Heart right ventricle (tissue), 16 donors: ENCODE results near the gene FHL3. TPM values are rescaled to one million over a fixed set of nuclear protein-coding genes. Genes with fewer than 3 reads are reported as not detected.

Experiments used
- ATAC-seq, 8 donors: fragments of 200-7000 bp; cut with Tn5 transposase; one replicate each; pipeline ENCODE4 v1.9.1; 2020; ENCODE audit warnings: mild to moderate bottlenecking in 8 of 8, moderate library complexity in 8 of 8, moderate number of reproducible peaks in 1 of 8
- DNase-seq, 2 donors: peaks; one replicate each; pipeline ENCODE4 v3.0.0-alpha.2; 2020
- H3K27ac ChIP-seq, 10 donors: fragments of 200-600 bp; sonication (generic) in 2 of 10; one replicate each; pipeline versions ENCODE4 v1.5.0 to v1.8.0; 2020 to 2022; ENCODE audit warnings: mild to moderate bottlenecking in 3 of 10
- H3K27me3 ChIP-seq, 7 donors: fragments of 200-600 bp; one replicate each; pipeline ENCODE4 v1.8.0; 2021 to 2022; ENCODE audit warnings: mild to moderate bottlenecking in 2 of 7
- H3K36me3 ChIP-seq, 9 donors: fragments of 200-600 bp; sonication (generic) in 1 of 9; one replicate each; pipeline versions ENCODE4 v1.5.0 to v1.8.0; 2020 to 2022; ENCODE audit warnings: mild to moderate bottlenecking in 2 of 9
- H3K4me1 ChIP-seq, 9 donors: fragments of 200-600 bp; sonication (generic) in 1 of 9; one replicate each; pipeline versions ENCODE4 v1.5.0 to v1.8.0; 2020 to 2022; ENCODE audit warnings: mild to moderate bottlenecking in 4 of 9
- H3K4me3 ChIP-seq, 10 donors: fragments of 200-600 bp; sonication (generic) in 2 of 10; one replicate each; pipeline versions ENCODE4 v1.5.0 to v1.8.0; 2020 to 2022; ENCODE audit warnings: mild to moderate bottlenecking in 7 of 10, moderate library complexity in 2 of 10
- H3K9me3 ChIP-seq, 11 donors: fragments of 200-600 bp in 10 of 11; sonication (generic) in 2 of 11; one replicate each; pipeline versions ENCODE4 v1.5.0 to v1.8.0; 2013 to 2022; ENCODE audit warnings: mild to moderate bottlenecking in 2 of 11, control low read depth in 1 of 11, moderate library complexity in 1 of 11
- CTCF ChIP-seq, 9 donors: fragments of 200-600 bp; sonication (generic) in 2 of 9; IDR thresholded peaks; one replicate each; pipeline versions ENCODE4 v1.5.0 to v1.8.0; 2021 to 2022; ENCODE audit warnings: antibody characterized with exemption in 9 of 9, mild to moderate bottlenecking in 5 of 9, moderate library complexity in 1 of 9
- WGBS, 2 donors: extraction: QIAGEN DNeasy Blood & Tissue Kit; methylation state at CpG; one replicate each; pipeline ENCODE4 v1.1.7; 2013; ENCODE audit warnings: inconsistent platforms in 1 of 2; 5-methylcytosine and 5-hydroxymethylcytosine counted together
- intact Hi-C, 10 donors: fragments of 100-400 bp; cut with DNase I; formaldehyde crosslinking; loops; one replicate each; pipeline versions ENCODE4 v1.11.1 to v1.14.2; 2022
- polyA plus RNA-seq, 2 donors: library from polyadenylated mRNA; stranded (reverse); fragments of 200-250 nt; gene quantifications; one replicate each; pipeline ENCODE4 v1.2.3, GENCODE V29; 2013
- total RNA-seq, 10 donors: library from RNA; stranded (reverse); fragmentation: NEBNext Ultra II Directional in 3 of 10; extraction: Animal tissue kit (Norgen Biotek cat#: 25700) in 3 of 10; gene quantifications; one replicate each; pipeline versions ENCODE4 v1.2.1 to v1.2.4, GENCODE V29; 2021 to 2023
- donor health status: Arrhythmogenic right ventricular cardiomyopathy.
- donor health status: ischemic (EF 13 %, LVEDD 7.1; RV severe dilation, severe dysfunction).
- donor health status: healthy with polysubstance abuse.
- donor health status: DM: no; HTN: yes; CAD: no.
- donor health status: DM: no; HTN: no; CAD: no.
- donor health status: ischemic (EF 25% LVEDD 6.9; RV normal size, moderate dysfunction).
- donor health status: ischemic (EF 25% LVEDD 5.7; RV mildly dilated, moderate dysfunction).
- donor health status: healthy.
- donor health status: DM: yes; HTN: yes; CAD: no.
- donor health status: Ischemic cardiomyopathy.
- donor health status: ischemic (EF 35%, LVEDD 5.7; RV mildly dilated, moderate dysfunction).
- donor health status: nonischemic (EF 11% LVEDD 7.7; RV severe dilation, severe dysfunction).
- donor health status: DM: yes; HTN: yes; CAD: no.
- donor health status: PGD.
- donor health status: ischemic (EF 29% LVEDD 5.4; RV normal size, mild dysfunction).
- donor health status: nonischemic (EF 23%, LVEDD 6.1; RV moderate dilation, normal function).

FHL3 gene
- total and polyA plus RNA-seq, 12 donors = 5.8 to 23.8 (median 9.1) TPM

- no peak for TF ChIP-seq CTCF (IDR thresholded peaks at IDR 0.05)
- Histone ChIP-seq H3K27ac (no peak overlapping the region), H3K4me3 (no peak overlapping the region), H3K4me1 (peaks cover 0 to 12% (median 6%) of the 10 kb centered on the region in 9 donors), H3K27me3 (no peaks in the 10 kb centered on the region), H3K36me3 (peaks cover 0 to 16% (median 4%) of the 10 kb centered on the region in 9 donors), H3K9me3 (no peaks in the 10 kb centered on the region)
- intact Hi-C loops = no loop called here
- ATAC-seq (no peak), DNase-seq (no peak)
- WGBS, 2 donors = 75 to 78% methylated on average over 4 of the region's 4 CpGs
Observed at GRCh38 chr1:37951783-37952624, 53.3 kb downstream of the FHL3 start.

- H3K36me3 ChIP-seq = peaks cover 0 to 8% (median 2%) of the 10 kb centered on the region in 9 donors
- no peak overlapping the region for H3K27ac ChIP-seq
- TF ChIP-seq CTCF (IDR thresholded peaks at IDR 0.05) = no peak
- no peak overlapping the region for H3K4me3 ChIP-seq
- ATAC-seq (no peak), DNase-seq (no peak)
- H3K9me3 ChIP-seq = no peaks in the 10 kb centered on the region
- H3K4me1 ChIP-seq = peaks cover 0 to 17% (median 7%) of the 10 kb centered on the region in 9 donors
- intact Hi-C loops = no loop called here
- no peaks in the 10 kb centered on the region for H3K27me3 ChIP-seq
- 82 to 85% methylated on average over 11 of the region's 11 CpGs for WGBS, 2 donors
Observed at GRCh38 chr1:37951041-37951782, 54.1 kb downstream of the FHL3 start.

GRCh38 chr1:37949524-37950152, 55.7 kb downstream of the FHL3 start:
- intact Hi-C loops = no loop called here
- H3K27me3 ChIP-seq = no peaks in the 10 kb centered on the region
- H3K36me3 ChIP-seq = peaks cover 0 to 11% (median 4%) of the 10 kb centered on the region in 9 donors
- WGBS, 2 donors = 61 to 63% methylated on average over 6 of the region's 6 CpGs
- ATAC-seq = no peak
- TF ChIP-seq CTCF (IDR thresholded peaks at IDR 0.05) = no peak
- peaks cover 5 to 30% (median 19%) of the 10 kb centered on the region in 9 donors for H3K4me1 ChIP-seq
- no peak overlapping the region for H3K27ac ChIP-seq
- H3K9me3 ChIP-seq = no peaks in the 10 kb centered on the region
- no peak overlapping the region for H3K4me3 ChIP-seq
- DNase-seq = no peak

GRCh38 chr1:37948841-37949240, 56.5 kb downstream of the FHL3 start:
- DNase-seq (no peak), ATAC-seq (no peak)
- H3K36me3 ChIP-seq = peaks cover 0 to 19% (median 12%) of the 10 kb centered on the region in 9 donors
- H3K27me3 ChIP-seq = no peaks in the 10 kb centered on the region
- H3K4me1 ChIP-seq = peaks cover 5 to 30% (median 19%) of the 10 kb centered on the region in 9 donors
- H3K27ac ChIP-seq = no peak overlapping the region
- H3K4me3 ChIP-seq = no peak overlapping the region
- intact Hi-C loops = no loop called here
- TF ChIP-seq CTCF (IDR thresholded peaks at IDR 0.05) = no peak
- no peaks in the 10 kb centered on the region for H3K9me3 ChIP-seq
